Suprapubic skin (tissue), 4 donors: ENCODE measurements around the gene UNC119B. TPM values are rescaled to one million over a fixed set of nuclear protein-coding genes. Genes with fewer than 3 reads are reported as not detected.

Source experiments
- DNase-seq, 2 donors: peaks; one replicate each; pipeline ENCODE4 v3.0.0-alpha.2; 2019; ENCODE audit warnings: low spot score in 2 of 2
- H3K27ac ChIP-seq: fragments of 200-600 bp; sonication (generic); one replicate; pipeline ENCODE4 v1.5.1; 2019
- H3K27me3 ChIP-seq: fragments of 200-600 bp; sonication (generic); one replicate; pipeline ENCODE4 v1.5.1; 2019
- H3K36me3 ChIP-seq: fragments of 200-600 bp; sonication (generic); one replicate; pipeline ENCODE4 v1.5.1; 2019
- H3K4me1 ChIP-seq: fragments of 200-600 bp; sonication (generic); one replicate; pipeline ENCODE4 v1.5.1; 2019
- H3K4me3 ChIP-seq: fragments of 200-600 bp; sonication (generic); one replicate; pipeline ENCODE4 v1.5.1; 2019; ENCODE audit warnings: mild to moderate bottlenecking
- H3K9me3 ChIP-seq: fragments of 200-600 bp; sonication (generic); one replicate; pipeline ENCODE4 v1.5.1; 2019
- CTCF ChIP-seq, 2 donors: fragments of 200-600 bp in 1 of 2; fragments of 450-650 bp in 1 of 2; sonication (generic) in 1 of 2; IDR thresholded peaks; one replicate each; pipeline ENCODE4 v1.5.1; 2016 to 2019; ENCODE audit warnings: antibody characterized with exemption in 2 of 2, mild to moderate bottlenecking in 1 of 2, moderate library complexity in 1 of 2
- EP300 ChIP-seq: sonication (generic); formaldehyde crosslinking; IDR thresholded peaks from one replicate; pipeline ENCODE4 v1.6.1; 2017; ENCODE audit warnings: antibody characterized with exemption
- POLR2A ChIP-seq, 2 donors: fragments of 450-650 bp; IDR thresholded peaks; one replicate each; pipeline ENCODE4 v1.6.1; 2017; ENCODE audit warnings: antibody characterized with exemption in 2 of 2, mild to moderate bottlenecking in 2 of 2, moderate library complexity in 2 of 2
- POLR2AphosphoS5 ChIP-seq, 3 donors: sonication (generic); formaldehyde crosslinking; IDR thresholded peaks; one replicate each; pipeline ENCODE4 v1.6.1; 2017; ENCODE audit warnings: antibody characterized with exemption in 3 of 3
- WGBS: methylation state at CpG from one replicate; pipeline ENCODE4 v1.1.5; 2018; 5-methylcytosine and 5-hydroxymethylcytosine counted together
- total RNA-seq, 4 donors: library from RNA; depleted of rRNA; stranded (reverse); fragments of >200 nt; gene quantifications; one replicate each; pipeline ENCODE4 v1.1.0, GENCODE V29; 2016

The UNC119B gene
- total RNA-seq, 4 donors from 2014 or later, result 14.2 to 27.6 (median 19.3) TPM

GRCh38 chr12:120771097-120771496 lies 60.8 kb downstream of the UNC119B start:
- no peaks in the 10 kb centered on the region for H3K9me3 ChIP-seq
- TF ChIP-seq EP300 (no peak), CTCF (IDR thresholded peaks at IDR 0.05) (no peak), POLR2AphosphoS5 (IDR thresholded peaks at IDR 0.05) (no peak), POLR2A (IDR thresholded peaks at IDR 0.05) (no peak)
- no peaks in the 10 kb centered on the region for H3K27me3 ChIP-seq
- H3K27ac ChIP-seq, result no peak overlapping the region
- no peak overlapping the region for H3K4me3 ChIP-seq
- DNase-seq, result no peak
- no peaks in the 10 kb centered on the region for H3K4me1 ChIP-seq
- peaks cover 75% of the 10 kb centered on the region for H3K36me3 ChIP-seq
- WGBS, result 86% methylated on average over 11 of the region's 11 CpGs

Other genes with a start within 250 kb of the UNC119B start
- 10 to 100 TPM; 51.5 to 98.5 (median 73.0) TPM for gene SRSF9, start 240.7 kb upstream of the UNC119B start, total RNA-seq
- gene DYNLL1, start 214.3 kb upstream of the UNC119B start, total RNA-seq, result 100 to 1,000 TPM; 167 to 493 (median 469) TPM
- 10 to 100 TPM; 14.9 to 18.7 (median 18.0) TPM for gene COQ5, start 181.3 kb upstream of the UNC119B start, total RNA-seq
- gene RNF10, start 176.1 kb upstream of the UNC119B start, total RNA-seq, result 100 to 1,000 TPM in 3 of 4 donors, 10 to 100 TPM in 1; 98.2 to 206 (median 163) TPM
- gene POP5, start 129.1 kb upstream of the UNC119B start, total RNA-seq, result 10 to 100 TPM; 27.6 to 38.5 (median 32.4) TPM
- under 1 TPM in 3 of 4 donors, not detected in 1; 0.19 to 0.56 (median 0.47) TPM for gene CABP1, start 69.8 kb upstream of the UNC119B start, total RNA-seq
- 10 to 100 TPM; 34.8 to 72.6 (median 60.4) TPM for gene MLEC, start 23.3 kb upstream of the UNC119B start, total RNA-seq
- gene ACADS, start 15.4 kb downstream of the UNC119B start, total RNA-seq, result 10 to 100 TPM; 19.6 to 27.6 (median 24.4) TPM
- gene SPPL3, start 193.9 kb downstream of the UNC119B start, total RNA-seq, result 10 to 100 TPM; 64.7 to 91.8 (median 70.6) TPM